WTC11 (cell line): ENCODE measurements around the gene CIRBP. TPM values are rescaled to one million over a fixed set of nuclear protein-coding genes. Genes with fewer than 3 reads are reported as not detected.

Experiments used
- ATAC-seq: fragments of 200-7000 bp; cut with Tn5 transposase; 2 replicates; pipeline ENCODE4 v1.10.0; 2021; ENCODE audit warnings: mild to moderate bottlenecking, moderate library complexity
- CTCF ChIA-PET: fragments of 300-600 bp; sonication (Branson Sonifier 250); formaldehyde crosslinking; loops from one replicate; lab custom pipeline; 2021; ENCODE audit warnings: antibody characterized with exemption; lab: Charles Lee
- POLR2A ChIA-PET: fragments of 350-600 bp; sonication (Branson Sonifier 250); formaldehyde crosslinking; loops from one replicate; lab custom pipeline; 2021; ENCODE audit warnings: antibody characterized with exemption; lab: Charles Lee
- DNase-seq: peaks from one replicate; pipeline ENCODE4 v3.0.0; 2021; ENCODE audit warnings: low spot score
- H3K27ac Mint-ChIP-seq: 2 replicates; pipeline ENCODE4 v1.8.0; 2021; ENCODE audit warnings: mixed read lengths
- H3K27me3 Mint-ChIP-seq: 2 replicates; pipeline ENCODE4 v1.8.0; 2021; ENCODE audit warnings: low read depth, mild to moderate bottlenecking, moderate library complexity, mixed read lengths
- H3K36me3 Mint-ChIP-seq: 2 replicates; pipeline ENCODE4 v1.8.0; 2021; ENCODE audit warnings: mixed read lengths
- H3K4me1 Mint-ChIP-seq: 2 replicates; pipeline ENCODE4 v1.8.0; 2022; ENCODE audit warnings: mixed read lengths
- H3K4me3 Mint-ChIP-seq: 2 replicates; pipeline ENCODE4 v1.8.0; 2021; ENCODE audit warnings: mild to moderate bottlenecking, moderate library complexity, mixed read lengths
- H3K9me3 Mint-ChIP-seq: 2 replicates; pipeline ENCODE4 v1.8.0; 2021; ENCODE audit warnings: mixed read lengths
- ELF4 ChIP-seq: sonication (generic); formaldehyde crosslinking; IDR thresholded peaks from 2 replicates; pipeline ENCODE4 v1.8.1; 2022; ENCODE audit warnings: low read depth, mild to moderate bottlenecking, moderate library complexity, missing genetic modification reagents
- ESRRA ChIP-seq: sonication (generic); formaldehyde crosslinking; IDR thresholded peaks from 2 replicates; pipeline ENCODE4 v1.8.1; 2022; ENCODE audit warnings: mild to moderate bottlenecking, missing genetic modification reagents, borderline replicate concordance
- ETV6 ChIP-seq: sonication (generic); formaldehyde crosslinking; IDR thresholded peaks from 2 replicates; pipeline ENCODE4 v1.8.1; 2022; ENCODE audit warnings: mild to moderate bottlenecking, missing genetic modification reagents
- JUN ChIP-seq: sonication (generic); formaldehyde crosslinking; IDR thresholded peaks from 2 replicates; pipeline ENCODE4 v1.8.0; 2023; ENCODE audit warnings: mild to moderate bottlenecking, missing genetic modification reagents
- MXD4 ChIP-seq: fragments of 250-450 bp; sonication (Bioruptor Pico); IDR thresholded peaks from 2 replicates; pipeline ENCODE4 v1.8.0; 2021; ENCODE audit warnings: mild to moderate bottlenecking, moderate library complexity, borderline replicate concordance
- NR1H2 ChIP-seq: sonication (generic); formaldehyde crosslinking; IDR thresholded peaks from 2 replicates; pipeline ENCODE4 v1.9.0; 2021; ENCODE audit warnings: mild to moderate bottlenecking, moderate library complexity, missing genetic modification reagents
- RELA ChIP-seq: sonication (generic); formaldehyde crosslinking; IDR thresholded peaks from 2 replicates; pipeline ENCODE4 v1.8.1; 2022; ENCODE audit warnings: missing genetic modification reagents, mild to moderate bottlenecking, borderline replicate concordance
- ZNF219 ChIP-seq: sonication (generic); formaldehyde crosslinking; IDR thresholded peaks from 2 replicates; pipeline ENCODE4 v1.8.0; 2023; ENCODE audit warnings: missing genetic modification reagents, mild to moderate bottlenecking, borderline replicate concordance
- ZNF232 ChIP-seq: sonication (generic); formaldehyde crosslinking; IDR thresholded peaks from 2 replicates; pipeline ENCODE4 v1.8.0; 2022; ENCODE audit warnings: mild to moderate bottlenecking, missing genetic modification reagents
- ZNF263 ChIP-seq: sonication (generic); formaldehyde crosslinking; IDR thresholded peaks from 2 replicates; pipeline ENCODE4 v1.8.1; 2022; ENCODE audit warnings: low read depth, mild to moderate bottlenecking, moderate library complexity, missing genetic modification reagents
- ZNF317 ChIP-seq: sonication (generic); formaldehyde crosslinking; IDR thresholded peaks from 2 replicates; pipeline ENCODE4 v1.8.1; 2023; ENCODE audit warnings: low read depth, mild to moderate bottlenecking, moderate library complexity, missing genetic modification reagents, borderline replicate concordance
- ZNF423 ChIP-seq: fragments of 250-450 bp; sonication (Bioruptor Pico); IDR thresholded peaks from 2 replicates; pipeline ENCODE4 v2.1.2; 2022; ENCODE audit warnings: mild to moderate bottlenecking, moderate library complexity
- ZNF425 ChIP-seq: fragments of 250-450 bp; sonication (Bioruptor Pico); conservative IDR thresholded peaks from 2 replicates; pipeline ENCODE4 v1.9.0; 2021; ENCODE audit warnings: mild to moderate bottlenecking
- ZNF671 ChIP-seq: fragments of 250-450 bp; sonication (Bioruptor Pico); IDR thresholded peaks from 2 replicates; pipeline ENCODE4 v1.8.0; 2021; ENCODE audit warnings: mild to moderate bottlenecking
- total RNA-seq: library from RNA; stranded (reverse); gene quantifications from 3 replicates; pipeline ENCODE4 v1.2.3, GENCODE V29; 2021
- TF ChIP-seq, protein P1 (sequence below): sonication (generic); formaldehyde crosslinking; IDR thresholded peaks from 2 replicates; pipeline ENCODE4 v1.8.0; 2023; ENCODE audit warnings: missing genetic modification reagents, mild to moderate bottlenecking, borderline replicate concordance
- TF ChIP-seq, protein P2 (sequence below): fragments of 250-450 bp; sonication (Bioruptor Pico); IDR thresholded peaks from 2 replicates; pipeline ENCODE4 v1.9.0; 2021; ENCODE audit warnings: mild to moderate bottlenecking
- TF ChIP-seq, protein P3 (sequence below): sonication (generic); formaldehyde crosslinking; IDR thresholded peaks from 2 replicates; pipeline ENCODE4 v1.8.1; 2022; ENCODE audit warnings: mild to moderate bottlenecking, missing genetic modification reagents, moderate library complexity, borderline replicate concordance
- TF ChIP-seq, protein P4 (sequence below): fragments of 250-450 bp; sonication (Bioruptor Pico); IDR thresholded peaks from 2 replicates; pipeline ENCODE4 v1.9.0; 2021; ENCODE audit warnings: mild to moderate bottlenecking, borderline replicate concordance
- TF ChIP-seq, protein P5 (sequence below): sonication (generic); formaldehyde crosslinking; IDR thresholded peaks from 2 replicates; pipeline ENCODE4 v1.8.0; 2022; ENCODE audit warnings: mild to moderate bottlenecking, missing genetic modification reagents

Gene CIRBP
- total RNA-seq, 1 experiment from 2014 or later, result 298 TPM

- H3K4me3 Mint-ChIP-seq, result no peak overlapping the region
- ATAC-seq (no peak), DNase-seq (no peak)
- H3K27ac Mint-ChIP-seq, result no peak overlapping the region
- ChIA-PET POLR2A (no interaction called here), CTCF (interaction anchor here (0.6 to 2.8 kb wide), 3 partner anchors 33 to 120 kb away, joined by 3 to 15 read pairs (median 5); no protein-coding TSS in a partner anchor)
- TF ChIP-seq RELA, result no peak
- TF ChIP-seq ZNF263 (CRISPR knock-in tag), result peak; percentile 71; the same call in 1 of the 2 replicates
- peaks cover 19% of the 10 kb centered on the region for H3K27me3 Mint-ChIP-seq
- H3K4me1 Mint-ChIP-seq, result peaks cover 13% of the 10 kb centered on the region
- no peaks in the 10 kb centered on the region for H3K9me3 Mint-ChIP-seq
- no peaks in the 10 kb centered on the region for H3K36me3 Mint-ChIP-seq
Observed at GRCh38 chr19:1282588-1283206, 13.6 kb downstream of the CIRBP start.

- Mint-ChIP-seq H3K27ac (no peak overlapping the region), H3K4me1 (peaks cover 13% of the 10 kb centered on the region), H3K27me3 (peaks cover 19% of the 10 kb centered on the region), H3K9me3 (no peaks in the 10 kb centered on the region), H3K36me3 (no peaks in the 10 kb centered on the region), H3K4me3 (no peak overlapping the region)
- CTCF ChIA-PET, result interaction anchor here (0.6 to 2.8 kb wide), 2 partner anchors 39 to 120 kb away, joined by 5 to 15 read pairs; no protein-coding TSS in a partner anchor
- ATAC-seq (no peak), DNase-seq (no peak)
- POLR2A ChIA-PET, result no interaction called here
- TF ChIP-seq, protein P1, sequence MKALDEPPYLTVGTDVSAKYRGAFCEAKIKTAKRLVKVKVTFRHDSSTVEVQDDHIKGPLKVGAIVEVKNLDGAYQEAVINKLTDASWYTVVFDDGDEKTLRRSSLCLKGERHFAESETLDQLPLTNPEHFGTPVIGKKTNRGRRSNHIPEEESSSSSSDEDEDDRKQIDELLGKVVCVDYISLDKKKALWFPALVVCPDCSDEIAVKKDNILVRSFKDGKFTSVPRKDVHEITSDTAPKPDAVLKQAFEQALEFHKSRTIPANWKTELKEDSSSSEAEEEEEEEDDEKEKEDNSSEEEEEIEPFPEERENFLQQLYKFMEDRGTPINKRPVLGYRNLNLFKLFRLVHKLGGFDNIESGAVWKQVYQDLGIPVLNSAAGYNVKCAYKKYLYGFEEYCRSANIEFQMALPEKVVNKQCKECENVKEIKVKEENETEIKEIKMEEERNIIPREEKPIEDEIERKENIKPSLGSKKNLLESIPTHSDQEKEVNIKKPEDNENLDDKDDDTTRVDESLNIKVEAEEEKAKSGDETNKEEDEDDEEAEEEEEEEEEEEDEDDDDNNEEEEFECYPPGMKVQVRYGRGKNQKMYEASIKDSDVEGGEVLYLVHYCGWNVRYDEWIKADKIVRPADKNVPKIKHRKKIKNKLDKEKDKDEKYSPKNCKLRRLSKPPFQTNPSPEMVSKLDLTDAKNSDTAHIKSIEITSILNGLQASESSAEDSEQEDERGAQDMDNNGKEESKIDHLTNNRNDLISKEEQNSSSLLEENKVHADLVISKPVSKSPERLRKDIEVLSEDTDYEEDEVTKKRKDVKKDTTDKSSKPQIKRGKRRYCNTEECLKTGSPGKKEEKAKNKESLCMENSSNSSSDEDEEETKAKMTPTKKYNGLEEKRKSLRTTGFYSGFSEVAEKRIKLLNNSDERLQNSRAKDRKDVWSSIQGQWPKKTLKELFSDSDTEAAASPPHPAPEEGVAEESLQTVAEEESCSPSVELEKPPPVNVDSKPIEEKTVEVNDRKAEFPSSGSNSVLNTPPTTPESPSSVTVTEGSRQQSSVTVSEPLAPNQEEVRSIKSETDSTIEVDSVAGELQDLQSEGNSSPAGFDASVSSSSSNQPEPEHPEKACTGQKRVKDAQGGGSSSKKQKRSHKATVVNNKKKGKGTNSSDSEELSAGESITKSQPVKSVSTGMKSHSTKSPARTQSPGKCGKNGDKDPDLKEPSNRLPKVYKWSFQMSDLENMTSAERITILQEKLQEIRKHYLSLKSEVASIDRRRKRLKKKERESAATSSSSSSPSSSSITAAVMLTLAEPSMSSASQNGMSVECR (CRISPR knock-in tag), result no peak
- no peak for TF ChIP-seq ETV6 (CRISPR knock-in tag)
- TF ChIP-seq, protein P2, sequence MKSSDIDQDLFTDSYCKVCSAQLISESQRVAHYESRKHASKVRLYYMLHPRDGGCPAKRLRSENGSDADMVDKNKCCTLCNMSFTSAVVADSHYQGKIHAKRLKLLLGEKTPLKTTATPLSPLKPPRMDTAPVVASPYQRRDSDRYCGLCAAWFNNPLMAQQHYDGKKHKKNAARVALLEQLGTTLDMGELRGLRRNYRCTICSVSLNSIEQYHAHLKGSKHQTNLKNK (CRISPR knock-in tag), result no peak
- no peak for TF ChIP-seq ZNF425 (CRISPR knock-in tag)
- TF ChIP-seq MXD4, result no peak
- no peak for TF ChIP-seq JUN (CRISPR knock-in tag)
- TF ChIP-seq, protein P3, sequence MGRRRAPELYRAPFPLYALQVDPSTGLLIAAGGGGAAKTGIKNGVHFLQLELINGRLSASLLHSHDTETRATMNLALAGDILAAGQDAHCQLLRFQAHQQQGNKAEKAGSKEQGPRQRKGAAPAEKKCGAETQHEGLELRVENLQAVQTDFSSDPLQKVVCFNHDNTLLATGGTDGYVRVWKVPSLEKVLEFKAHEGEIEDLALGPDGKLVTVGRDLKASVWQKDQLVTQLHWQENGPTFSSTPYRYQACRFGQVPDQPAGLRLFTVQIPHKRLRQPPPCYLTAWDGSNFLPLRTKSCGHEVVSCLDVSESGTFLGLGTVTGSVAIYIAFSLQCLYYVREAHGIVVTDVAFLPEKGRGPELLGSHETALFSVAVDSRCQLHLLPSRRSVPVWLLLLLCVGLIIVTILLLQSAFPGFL, result no peak
- no peak for TF ChIP-seq NR1H2 (CRISPR knock-in tag)
- no peak for TF ChIP-seq ZNF219
- TF ChIP-seq, protein P4, sequence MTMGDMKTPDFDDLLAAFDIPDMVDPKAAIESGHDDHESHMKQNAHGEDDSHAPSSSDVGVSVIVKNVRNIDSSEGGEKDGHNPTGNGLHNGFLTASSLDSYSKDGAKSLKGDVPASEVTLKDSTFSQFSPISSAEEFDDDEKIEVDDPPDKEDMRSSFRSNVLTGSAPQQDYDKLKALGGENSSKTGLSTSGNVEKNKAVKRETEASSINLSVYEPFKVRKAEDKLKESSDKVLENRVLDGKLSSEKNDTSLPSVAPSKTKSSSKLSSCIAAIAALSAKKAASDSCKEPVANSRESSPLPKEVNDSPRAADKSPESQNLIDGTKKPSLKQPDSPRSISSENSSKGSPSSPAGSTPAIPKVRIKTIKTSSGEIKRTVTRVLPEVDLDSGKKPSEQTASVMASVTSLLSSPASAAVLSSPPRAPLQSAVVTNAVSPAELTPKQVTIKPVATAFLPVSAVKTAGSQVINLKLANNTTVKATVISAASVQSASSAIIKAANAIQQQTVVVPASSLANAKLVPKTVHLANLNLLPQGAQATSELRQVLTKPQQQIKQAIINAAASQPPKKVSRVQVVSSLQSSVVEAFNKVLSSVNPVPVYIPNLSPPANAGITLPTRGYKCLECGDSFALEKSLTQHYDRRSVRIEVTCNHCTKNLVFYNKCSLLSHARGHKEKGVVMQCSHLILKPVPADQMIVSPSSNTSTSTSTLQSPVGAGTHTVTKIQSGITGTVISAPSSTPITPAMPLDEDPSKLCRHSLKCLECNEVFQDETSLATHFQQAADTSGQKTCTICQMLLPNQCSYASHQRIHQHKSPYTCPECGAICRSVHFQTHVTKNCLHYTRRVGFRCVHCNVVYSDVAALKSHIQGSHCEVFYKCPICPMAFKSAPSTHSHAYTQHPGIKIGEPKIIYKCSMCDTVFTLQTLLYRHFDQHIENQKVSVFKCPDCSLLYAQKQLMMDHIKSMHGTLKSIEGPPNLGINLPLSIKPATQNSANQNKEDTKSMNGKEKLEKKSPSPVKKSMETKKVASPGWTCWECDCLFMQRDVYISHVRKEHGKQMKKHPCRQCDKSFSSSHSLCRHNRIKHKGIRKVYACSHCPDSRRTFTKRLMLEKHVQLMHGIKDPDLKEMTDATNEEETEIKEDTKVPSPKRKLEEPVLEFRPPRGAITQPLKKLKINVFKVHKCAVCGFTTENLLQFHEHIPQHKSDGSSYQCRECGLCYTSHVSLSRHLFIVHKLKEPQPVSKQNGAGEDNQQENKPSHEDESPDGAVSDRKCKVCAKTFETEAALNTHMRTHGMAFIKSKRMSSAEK (CRISPR knock-in tag), result no peak
- TF ChIP-seq ZNF317 (CRISPR knock-in tag), result no peak
- TF ChIP-seq, protein P5, sequence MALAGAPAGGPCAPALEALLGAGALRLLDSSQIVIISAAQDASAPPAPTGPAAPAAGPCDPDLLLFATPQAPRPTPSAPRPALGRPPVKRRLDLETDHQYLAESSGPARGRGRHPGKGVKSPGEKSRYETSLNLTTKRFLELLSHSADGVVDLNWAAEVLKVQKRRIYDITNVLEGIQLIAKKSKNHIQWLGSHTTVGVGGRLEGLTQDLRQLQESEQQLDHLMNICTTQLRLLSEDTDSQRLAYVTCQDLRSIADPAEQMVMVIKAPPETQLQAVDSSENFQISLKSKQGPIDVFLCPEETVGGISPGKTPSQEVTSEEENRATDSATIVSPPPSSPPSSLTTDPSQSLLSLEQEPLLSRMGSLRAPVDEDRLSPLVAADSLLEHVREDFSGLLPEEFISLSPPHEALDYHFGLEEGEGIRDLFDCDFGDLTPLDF (CRISPR knock-in tag), result no peak
- no peak for TF ChIP-seq ESRRA
- no peak for TF ChIP-seq ZNF232
- no peak for TF ChIP-seq ZNF423 (CRISPR knock-in tag)
- no peak for TF ChIP-seq ELF4 (CRISPR knock-in tag)
- TF ChIP-seq ZNF671 (CRISPR knock-in tag), result no peak
Observed at GRCh38 chr19:1283207-1283916, 14.2 kb downstream of the CIRBP start.
